Stimulated activated CD8-positive, alpha-beta memory T cell treated with anti-CD3 and anti-CD28 coated beads, Interleukin-15, amount 100 ng/mL, for 48 hours (primary cell): Measurements from ENCODE around the gene BRICD5.

Source experiments
- DNase-seq, 2 donors: peaks; one replicate each; pipeline ENCODE4 v3.0.0-alpha.2; 2020; ENCODE audit warnings: low read depth in 2 of 2

BRICD5 gene

DNA sequence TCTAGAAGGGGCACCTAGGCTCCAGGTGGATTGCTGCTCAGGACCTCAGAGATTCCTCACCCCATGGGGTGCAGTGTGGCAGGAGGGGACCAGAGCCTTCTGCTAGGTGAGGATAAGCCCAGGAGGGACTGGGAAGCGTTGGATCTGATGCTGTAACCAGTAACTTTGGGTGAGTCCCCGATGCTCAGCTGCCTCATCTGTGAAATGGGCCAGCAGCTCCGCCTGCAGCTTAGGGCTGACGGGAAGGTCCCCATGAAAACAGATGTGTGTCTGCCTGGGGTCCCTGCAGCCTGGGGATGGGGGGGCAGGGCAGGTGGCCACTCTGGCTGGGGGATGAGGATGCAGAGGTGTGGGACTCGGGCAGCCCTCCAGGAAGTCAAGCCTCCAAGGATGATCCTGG is 11.6 kb downstream of the BRICD5 start:
- no peak for DNase-seq

DNA sequence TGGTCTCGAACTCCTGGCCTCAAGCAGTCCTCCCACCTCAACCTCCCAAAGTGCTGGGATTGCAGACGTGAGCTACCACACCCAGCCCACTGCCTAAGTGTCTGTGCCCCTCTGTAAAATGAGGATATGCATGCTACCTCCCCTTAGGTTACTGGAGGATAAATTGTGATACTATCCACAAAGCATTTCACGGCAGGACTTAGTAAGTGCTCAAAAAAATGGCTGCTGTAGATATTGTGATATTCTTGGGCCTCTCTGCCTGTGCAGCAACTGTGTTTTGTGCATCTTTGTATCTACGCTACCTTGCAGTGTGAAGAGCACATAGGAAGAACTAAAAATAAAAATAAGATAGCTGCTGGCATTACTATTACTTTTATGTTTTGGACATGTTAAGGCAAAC is 12.4 kb downstream of the BRICD5 start:
- no peak for DNase-seq

DNA sequence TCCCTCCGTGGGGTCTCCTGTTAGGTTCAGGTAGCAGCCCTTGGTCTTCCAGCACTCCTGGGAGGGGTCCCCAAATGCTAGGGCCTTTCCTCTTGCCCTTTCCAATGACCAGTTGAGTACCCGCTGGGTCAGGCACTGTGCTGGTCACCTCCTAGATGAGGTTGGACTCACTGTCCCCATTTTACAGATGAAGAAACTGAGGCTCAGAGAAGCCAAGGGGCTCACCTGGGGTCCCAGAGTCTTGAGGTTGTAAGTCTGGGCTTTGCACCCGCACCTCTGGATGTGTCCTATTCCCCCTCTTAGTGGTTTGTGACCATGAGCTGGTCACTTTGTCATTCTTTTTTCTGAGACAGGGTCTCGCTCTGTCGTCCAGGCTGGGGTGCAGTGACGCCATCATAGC is 12.9 kb downstream of the BRICD5 start:
- DNase-seq: no peak

DNA sequence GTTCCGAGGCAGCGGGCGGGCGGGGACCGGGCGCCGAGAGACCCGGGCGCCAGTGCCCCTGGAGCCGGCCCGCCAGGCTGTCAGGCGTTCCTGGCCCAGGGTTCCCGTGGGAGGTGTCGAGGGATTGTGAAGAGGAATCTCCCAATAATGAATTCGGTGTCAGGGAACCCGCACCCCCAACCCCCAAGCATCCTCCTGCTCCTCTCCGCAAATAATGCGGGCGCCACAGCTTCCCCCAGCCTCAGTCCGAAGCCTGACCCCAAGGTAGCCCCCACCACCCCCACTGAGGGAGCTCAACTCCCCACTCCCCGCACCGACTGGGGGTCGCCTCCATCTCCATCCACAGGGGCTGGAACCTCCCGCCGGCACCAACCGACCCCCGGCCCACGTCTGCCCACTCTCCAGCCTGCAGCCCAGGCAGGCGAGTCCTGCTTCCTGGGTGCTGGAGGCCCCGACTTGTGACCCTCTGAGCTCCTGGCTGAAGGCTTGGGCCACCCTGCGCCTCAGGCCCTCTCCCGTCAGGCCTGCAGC is 13.6 kb downstream of the BRICD5 start:
- no peak for DNase-seq

DNA sequence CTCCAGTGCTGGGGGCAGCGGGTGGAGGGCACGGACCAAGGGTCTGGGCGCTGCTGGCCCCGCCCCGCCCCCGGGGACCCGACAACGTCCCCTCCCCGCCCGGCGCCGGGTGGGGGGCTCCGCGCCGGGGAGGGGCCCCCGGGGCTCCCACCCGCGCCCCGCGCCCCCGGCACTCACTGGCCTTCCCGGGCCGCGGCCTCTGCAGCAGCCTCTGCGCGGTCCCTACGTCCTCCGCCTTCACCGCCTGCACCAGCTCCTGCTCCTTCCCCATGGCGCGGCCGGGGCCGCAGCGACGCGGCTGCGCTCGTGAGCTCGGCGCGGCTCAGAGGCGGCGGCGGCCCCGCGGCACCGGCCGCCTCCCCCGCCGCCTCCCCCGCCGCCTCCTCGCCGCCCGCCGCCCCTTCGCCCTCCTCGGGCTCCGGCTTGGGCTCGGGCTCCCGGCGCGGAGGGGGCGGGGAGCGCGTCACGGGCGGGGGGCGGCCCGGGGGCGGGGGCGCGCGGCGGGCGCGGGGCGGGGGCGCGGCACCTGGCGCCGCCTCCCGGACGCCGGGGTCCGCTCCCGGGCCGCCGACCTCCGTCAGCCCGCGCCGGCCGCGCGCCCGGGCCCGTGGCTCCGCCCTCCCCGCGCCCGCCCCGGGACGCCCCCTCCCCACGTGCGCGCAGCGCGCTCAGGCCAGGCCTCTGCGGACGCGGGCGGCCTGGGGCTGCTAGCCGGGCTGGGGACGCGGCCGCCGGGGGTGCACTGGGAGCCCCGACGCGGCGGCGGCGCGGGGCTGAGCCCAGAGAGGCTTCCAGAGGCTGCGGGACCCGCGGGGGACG is 14.3 kb downstream of the BRICD5 start, which contains the start of gene CASKIN1:
TSS of gene CASKIN1 (minus strand) at position 444 of the 819 bp plus-strand sequence. CDS start at position 271, 173 bp downstream.
- DNase-seq: no peak

DNA sequence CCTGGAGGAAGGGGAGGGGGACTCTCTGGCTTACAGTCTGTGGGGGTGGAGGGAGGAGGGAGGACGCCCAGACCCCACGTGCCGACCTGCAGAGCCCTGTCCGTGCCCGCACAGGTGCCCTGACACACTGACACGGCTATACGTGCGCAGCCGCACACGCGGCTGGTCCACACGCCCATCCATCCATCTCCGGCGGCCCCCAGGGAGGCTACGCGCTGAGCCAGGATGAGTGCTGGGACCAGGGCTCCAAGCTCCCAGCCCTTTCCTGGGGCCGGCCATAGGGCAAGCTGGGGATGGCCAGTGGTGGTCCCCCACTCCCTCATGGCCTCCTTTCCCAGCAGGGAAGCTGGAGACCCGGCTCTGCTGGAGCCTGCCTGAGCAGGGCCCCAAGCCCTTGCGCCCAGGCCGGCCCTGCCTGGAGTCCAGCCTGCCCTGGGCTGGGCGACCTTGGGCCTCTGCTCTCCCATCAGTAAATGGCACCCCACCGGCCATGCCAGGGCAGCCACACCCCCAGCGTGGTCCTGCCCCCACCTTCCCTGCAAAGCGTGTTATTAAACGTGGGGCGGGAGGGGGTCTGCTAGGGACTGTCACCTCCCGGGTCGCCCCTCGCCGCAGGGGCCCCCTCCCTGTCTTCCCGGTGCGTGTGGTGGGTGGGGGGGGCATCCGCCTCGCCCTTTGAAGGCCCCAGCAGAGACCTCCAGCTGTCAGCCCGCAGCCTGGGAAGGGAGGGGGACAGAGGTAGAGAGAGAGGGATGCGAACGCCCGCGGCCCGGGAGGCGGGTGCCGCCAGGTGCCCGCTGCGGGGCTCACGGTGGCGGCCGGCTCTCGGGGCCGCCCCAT is 15.1 kb downstream of the BRICD5 start:
- DNase-seq: no peak

DNA sequence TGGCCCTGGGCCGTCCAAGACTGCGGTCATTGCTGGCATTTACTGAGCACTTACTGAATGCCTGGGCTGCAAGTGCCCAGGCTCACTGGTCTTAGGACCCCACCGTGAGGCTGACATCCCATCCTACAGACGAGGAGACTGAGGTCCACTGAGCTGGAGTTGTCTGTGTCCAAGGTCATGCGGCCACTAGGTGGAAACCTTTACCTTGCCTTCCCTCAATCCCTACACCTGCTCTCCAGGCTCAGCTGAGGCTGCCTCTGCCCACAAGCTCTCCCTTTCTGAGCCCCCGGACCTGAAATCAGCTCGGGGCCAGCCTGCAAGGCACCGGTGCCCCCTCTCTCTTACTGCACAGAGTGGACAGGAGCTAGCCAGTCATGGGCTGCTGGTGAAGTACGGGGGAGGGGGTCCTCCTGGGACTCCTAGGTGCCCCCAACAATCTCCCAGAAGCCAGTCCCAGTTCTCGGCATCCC is 15.8 kb downstream of the BRICD5 start:
- DNase-seq: no peak

DNA sequence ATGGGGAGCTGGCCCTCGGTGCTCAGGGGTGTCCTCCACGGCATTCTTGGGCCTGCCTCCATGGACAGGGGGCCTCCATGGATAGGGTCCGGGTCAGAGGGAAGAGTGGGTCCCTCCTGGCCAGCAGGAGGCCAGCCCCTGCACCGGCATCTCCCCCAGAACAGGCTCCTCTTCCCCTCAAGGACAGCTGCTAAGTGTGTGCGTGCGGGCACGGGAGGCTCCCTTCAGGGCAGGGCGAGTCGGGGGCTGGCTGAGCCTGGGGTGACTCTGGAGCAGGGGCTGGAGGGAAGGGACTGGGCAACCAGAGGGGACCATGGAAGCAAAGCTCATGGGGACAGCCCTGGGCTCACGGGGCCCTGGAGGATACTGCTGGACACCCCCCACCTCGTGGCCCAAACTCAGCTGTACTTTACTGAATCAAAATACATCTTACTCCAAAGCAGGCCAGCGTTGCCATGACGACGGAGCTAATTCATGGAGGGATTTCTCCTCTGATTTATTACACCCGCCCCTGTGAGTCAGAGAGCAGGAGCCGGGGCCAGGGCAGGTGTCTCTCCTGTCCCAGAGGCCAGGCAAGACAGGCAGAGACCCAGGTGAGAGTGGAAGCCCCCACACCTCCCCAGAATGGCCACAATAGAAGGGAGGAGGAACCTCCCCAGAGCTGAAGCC is 16.4 kb downstream of the BRICD5 start:
- no peak for DNase-seq

DNA sequence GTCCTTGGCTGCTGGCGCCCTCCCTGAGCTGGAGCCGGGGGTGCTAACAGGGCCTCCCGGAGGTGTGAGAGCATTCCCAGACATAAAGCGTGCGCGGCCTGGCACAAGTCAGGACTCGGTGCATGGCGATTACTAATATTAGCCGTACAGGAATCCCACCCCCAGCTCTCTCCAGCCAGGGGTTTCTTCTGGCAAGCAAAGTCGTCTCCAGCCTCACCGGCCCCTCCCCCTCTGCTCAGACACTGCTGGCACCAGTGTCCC is 19.3 kb downstream of the BRICD5 start:
- DNase-seq: no peak

DNA sequence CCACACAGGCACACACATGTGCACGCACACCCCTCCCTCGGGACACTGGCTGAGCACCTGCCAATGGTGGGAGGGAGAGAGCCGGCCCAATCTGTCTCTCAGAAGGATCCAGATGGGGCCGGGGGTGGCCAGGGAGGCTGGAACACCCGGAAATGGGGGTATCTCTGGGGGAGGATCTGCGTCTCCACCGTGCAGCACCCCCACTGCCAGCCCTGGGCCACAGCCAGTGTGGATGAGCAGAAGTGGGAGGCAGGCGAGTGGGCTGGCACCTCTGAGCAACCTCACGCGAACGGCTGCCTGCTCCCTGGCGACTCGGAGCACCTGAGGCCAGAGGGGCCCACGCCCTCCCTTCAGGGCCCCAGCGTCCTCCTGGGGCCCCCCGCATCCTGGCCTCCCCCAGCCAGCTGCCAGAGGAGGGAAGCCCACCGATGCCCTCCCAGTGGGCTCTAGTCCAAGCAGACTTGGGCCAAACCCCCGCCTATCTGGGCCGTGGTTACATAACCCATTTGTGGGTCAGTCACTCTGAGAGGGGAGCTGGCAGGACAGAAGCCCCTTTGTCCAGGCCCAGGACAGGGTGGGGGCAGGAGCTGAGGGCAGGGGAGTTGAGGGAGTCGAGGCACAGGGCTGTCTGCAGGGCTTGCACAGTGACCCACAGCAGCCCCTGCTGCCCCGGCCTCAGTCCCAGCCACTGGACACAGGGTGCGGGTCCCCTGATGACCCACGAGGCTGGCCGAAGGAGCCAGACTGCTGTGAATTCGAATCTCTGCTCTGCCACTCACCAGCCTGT is 19.8 kb downstream of the BRICD5 start:
- DNase-seq: no peak

DNA sequence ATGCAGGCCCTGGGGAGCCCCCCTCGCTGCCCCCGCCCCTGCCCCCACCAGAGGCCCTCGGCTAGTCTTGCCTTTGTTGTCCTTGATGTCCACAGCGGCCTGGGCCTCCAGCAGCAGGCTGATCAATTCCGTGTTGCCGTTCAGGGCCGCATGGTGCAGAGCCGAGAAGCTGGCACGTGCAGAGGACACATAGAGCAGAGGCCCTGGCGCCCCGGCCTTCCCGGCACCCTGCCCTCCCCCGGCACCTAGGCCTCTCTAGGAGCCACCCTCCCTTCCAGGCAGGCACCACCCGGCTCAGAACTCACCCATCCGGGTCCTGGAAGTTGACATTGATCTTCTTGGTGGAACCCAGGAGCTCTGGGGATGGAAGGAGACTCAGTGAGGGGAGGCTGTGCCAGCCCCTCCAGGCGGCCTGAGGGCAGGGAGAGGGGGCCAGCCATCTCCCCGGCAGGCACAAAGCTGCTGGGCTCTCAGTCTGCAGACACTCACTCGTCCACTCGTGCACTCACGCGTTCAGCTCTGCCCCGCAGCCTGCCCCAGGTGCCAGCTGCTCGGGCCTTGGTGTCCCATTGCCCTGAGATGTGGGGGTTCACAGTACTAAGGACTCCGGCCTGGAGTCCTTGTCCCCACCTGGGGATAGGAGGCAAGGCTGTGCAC is 20.5 kb downstream of the BRICD5 start:
- DNase-seq: no peak

DNA sequence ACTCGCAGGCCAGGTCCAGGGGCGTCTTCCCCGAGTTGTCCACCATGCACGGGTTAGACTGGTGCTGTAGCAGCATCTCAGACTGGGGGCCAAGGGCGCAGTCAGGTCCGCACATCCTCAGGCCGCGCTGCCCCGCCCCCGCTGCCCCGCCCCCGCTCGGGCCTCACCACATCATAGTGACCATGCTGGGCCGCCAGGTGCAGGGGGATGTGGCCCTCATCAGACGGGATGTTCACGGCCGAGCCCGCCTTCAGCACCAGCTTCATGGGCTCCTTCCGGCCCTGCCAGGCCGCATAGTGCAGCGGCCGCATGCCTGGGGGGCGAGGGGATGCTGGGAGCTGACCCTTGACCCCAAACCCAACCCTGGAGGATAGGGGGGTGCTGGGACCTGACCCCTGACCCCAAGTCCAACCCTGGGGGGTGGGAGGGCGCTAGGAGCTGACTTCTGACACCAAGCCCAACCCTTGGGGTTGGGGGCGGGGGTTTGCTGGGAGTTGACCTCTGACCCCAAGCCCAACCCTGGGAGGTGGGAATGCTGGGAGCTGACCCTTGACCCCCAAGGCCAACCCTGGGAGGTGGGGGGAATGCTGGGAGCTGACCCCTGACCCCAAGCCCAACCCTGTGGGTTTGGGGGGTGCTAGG is 21.3 kb downstream of the BRICD5 start:
- no peak for DNase-seq

DNA sequence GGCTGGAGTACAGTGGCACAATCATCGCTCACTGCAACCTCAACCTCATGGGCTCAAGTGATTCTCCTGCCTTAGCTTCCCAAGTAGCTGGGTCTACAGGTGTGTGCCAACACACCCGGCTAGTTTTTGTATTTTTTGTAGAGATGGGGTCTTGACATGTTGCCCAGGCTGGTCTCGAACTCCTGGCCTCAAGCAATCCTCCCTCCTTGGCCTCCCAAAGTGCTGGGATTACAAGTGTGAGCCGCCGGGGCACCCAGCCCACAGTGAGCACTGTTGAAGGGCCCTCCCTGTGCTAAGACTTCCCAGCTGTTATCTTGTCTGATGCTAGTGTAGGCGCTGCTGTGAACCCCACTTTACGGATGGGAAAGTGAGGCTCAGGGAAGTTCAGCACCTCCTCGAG is 22.3 kb downstream of the BRICD5 start:
- DNase-seq: no peak

DNA sequence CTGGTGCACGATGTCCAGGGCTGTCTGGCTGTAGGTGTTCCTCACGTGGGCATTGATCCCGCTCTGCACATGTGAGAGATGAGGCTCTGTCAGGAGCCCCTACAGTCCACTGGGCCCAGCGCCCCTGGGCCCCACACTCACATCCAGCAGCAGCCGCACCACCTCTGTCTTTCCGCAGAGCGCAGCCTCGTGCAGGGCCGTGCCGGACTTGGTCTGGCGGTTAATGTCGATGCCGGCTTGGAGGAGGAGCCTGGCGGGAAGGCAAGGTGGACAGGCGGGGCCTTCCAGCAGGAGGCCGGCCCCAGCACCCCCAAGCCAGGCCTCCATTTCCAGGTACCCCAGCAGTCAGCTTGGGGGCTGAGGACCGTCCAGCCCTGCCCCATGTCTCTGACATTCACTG is 23.5 kb downstream of the BRICD5 start:
- DNase-seq: no peak

DNA sequence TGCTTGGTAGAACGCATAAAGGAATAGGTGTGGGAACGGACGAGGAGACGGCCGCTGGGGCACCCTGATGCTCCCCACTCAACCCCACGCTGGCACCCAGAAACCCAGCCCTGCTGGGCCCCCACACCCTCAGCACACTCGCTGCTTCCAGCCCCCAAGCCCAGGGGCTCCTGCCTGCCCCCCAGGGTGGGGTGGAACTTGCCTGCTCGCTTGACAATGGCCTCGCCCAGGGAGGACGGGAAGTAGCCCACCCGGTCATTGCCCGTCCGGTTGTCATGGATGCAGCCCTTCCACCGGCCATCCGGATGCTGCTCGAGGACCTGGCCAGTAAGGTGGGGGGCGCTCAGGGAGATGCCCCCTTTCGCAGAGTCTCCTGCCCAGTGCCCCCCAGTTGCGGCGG is 24.2 kb downstream of the BRICD5 start:
- no peak for DNase-seq

DNA sequence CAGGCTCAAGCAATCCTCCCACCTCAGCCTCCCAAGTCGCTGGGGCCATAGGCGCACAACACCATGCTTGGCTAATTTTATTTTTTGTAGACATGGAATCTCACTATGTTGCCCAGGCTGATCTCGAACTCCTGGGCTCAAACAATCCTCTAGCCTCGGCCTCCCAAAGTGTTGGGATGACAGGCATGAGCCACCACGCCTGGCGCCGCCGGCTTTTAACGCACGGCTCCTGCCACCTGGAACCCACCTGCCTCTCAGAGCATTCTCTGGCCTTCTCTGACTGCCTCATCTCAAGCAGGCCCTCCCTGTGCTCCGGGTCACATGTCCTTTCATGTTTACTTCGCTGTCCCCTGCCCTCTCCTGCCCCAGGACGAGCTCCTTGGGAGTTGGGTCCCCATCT is 24.6 kb downstream of the BRICD5 start:
- no peak for DNase-seq

DNA sequence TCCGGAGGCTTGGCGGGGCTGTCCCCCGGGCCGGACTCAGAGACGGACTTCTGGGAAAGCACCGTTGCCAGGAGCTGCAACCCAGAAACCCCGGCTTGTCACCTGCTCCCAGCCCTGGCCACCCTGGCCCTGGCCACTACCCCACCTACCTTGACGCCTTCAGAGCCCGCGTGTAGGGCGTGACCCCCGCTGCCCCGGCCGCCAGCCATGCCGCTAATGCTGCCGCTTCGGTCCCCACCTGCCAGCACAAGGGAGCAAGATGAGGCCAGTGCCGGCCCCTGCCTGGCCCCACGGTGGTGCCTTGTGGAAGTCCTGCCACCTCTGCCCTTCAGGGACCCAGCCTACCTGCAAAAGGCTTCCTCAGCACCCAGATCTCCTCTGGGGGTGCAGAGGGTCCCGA is 25.7 kb downstream of the BRICD5 start:
- no peak for DNase-seq

DNA sequence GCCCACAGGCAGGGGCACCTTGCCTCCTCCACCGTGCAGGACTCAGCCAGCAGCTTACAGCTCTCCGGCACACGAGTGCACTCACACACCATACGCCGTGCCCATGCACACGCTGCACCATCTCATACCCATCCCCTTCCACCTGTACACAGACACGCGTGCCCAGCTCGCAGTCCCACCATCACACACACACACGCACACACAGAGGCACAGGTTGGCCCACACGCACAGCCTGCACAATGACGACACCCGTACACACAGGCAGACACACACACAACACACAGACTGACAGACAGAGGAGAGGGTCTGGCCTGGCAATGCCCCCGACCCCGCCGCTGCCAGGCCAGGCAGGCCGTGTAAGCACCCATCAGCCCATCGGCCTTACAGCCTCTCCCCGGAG is 26.3 kb downstream of the BRICD5 start:
- DNase-seq: no peak

DNA sequence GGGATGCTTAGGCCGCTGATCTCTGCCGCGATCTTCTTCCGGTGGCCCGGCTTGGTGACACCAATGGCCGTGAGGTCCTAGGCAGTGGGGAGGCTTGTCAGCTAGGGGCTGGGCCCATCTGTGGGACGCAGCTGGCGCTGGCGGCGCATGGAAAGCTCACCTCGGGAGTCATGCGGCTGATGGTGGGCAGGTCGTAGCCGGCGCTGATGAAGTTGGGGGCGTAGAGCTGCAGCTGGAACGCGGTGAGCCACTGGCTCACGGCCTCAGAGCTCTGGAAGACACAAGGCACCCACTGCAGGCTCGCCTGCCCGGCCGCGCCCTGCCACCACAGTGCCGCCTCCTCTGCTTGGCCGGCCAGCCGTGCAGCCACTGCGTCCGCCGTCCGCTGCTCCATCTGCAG is 27.0 kb downstream of the BRICD5 start:
- DNase-seq: no peak

DNA sequence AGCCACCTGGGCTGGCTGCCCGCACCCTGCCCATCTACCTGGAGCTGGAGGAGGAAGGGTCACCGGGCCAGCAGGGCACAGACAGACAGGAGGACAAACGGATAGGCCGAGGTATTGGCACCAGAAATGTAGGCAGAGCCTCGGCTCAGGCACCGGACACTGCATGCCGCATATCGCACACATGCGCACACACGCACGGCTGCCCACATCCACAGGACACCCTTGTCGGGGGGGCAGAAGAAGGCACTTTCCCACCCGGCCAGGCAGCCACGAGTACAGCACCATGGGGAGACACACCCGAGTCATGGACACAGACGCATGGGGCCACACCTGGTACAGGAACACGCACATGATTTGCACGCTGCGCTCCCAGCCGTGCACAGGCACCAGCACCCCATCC is 28.7 kb downstream of the BRICD5 start:
- no peak for DNase-seq
